Transverse colon (tissue), 4 donors: ENCODE measurements around the gene RPE65. TPM values are rescaled to one million over a fixed set of nuclear protein-coding genes. Genes with fewer than 3 reads are reported as not detected.

Experiments used
- DNase-seq: peaks from one replicate; pipeline ENCODE4 v3.0.0-alpha.2; 2019
- H3K27ac ChIP-seq, 4 donors: fragments of 200-600 bp; sonication (generic); 2 replicates each; pipeline ENCODE4 v1.5.1; 2016 to 2018; ENCODE audit warnings: inconsistent platforms in 4 of 4
- H3K27me3 ChIP-seq: fragments of 200-600 bp; sonication (generic); 2 replicates; pipeline ENCODE4 v1.5.1; 2017; ENCODE audit warnings: inconsistent platforms
- H3K36me3 ChIP-seq, 4 donors: fragments of 200-600 bp; sonication (generic); 2 replicates each; pipeline ENCODE4 v1.5.1; 2017 to 2019; ENCODE audit warnings: inconsistent platforms in 4 of 4
- H3K4me1 ChIP-seq, 4 donors: fragments of 200-600 bp; sonication (generic); 2 replicates each; pipeline ENCODE4 v1.5.1; 2017 to 2020; ENCODE audit warnings: inconsistent platforms in 4 of 4
- H3K4me3 ChIP-seq, 4 donors: fragments of 200-600 bp; sonication (generic); 1 replicate in 1 of 4; 2 replicates in 3 of 4; pipeline versions ENCODE4 v1.5.1 to v1.6.1; 2017 to 2019; ENCODE audit warnings: inconsistent platforms in 4 of 4
- H3K9me3 ChIP-seq, 2 donors: fragments of 200-600 bp; sonication (generic); 2 replicates each; pipeline ENCODE4 v1.5.1; 2017 to 2019; ENCODE audit warnings: inconsistent platforms in 2 of 2
- CTCF ChIP-seq, 5 experiments: fragments of 200-600 bp in 3 of 5; fragments of 450-650 bp in 2 of 5; sonication (generic) in 3 of 5; IDR thresholded peaks; 1 replicate in 2 of 5; 2 replicates in 3 of 5; pipeline ENCODE4 v1.5.1; 2016 to 2017; ENCODE audit warnings: antibody characterized with exemption in 5 of 5, inconsistent platforms in 3 of 5, mild to moderate bottlenecking in 2 of 5, moderate library complexity in 1 of 5
- EP300 ChIP-seq: sonication (generic); formaldehyde crosslinking; IDR thresholded peaks from one replicate; pipeline ENCODE4 v1.6.1; 2017; ENCODE audit warnings: antibody characterized with exemption, low read depth
- POLR2A ChIP-seq: fragments of 450-650 bp; IDR thresholded peaks from one replicate; pipeline ENCODE4 v1.6.1; 2016; ENCODE audit warnings: antibody characterized with exemption, mild to moderate bottlenecking, moderate library complexity
- POLR2AphosphoS5 ChIP-seq, 3 donors: sonication (generic); formaldehyde crosslinking; IDR thresholded peaks; one replicate each; pipeline ENCODE4 v1.6.1; 2016; ENCODE audit warnings: antibody characterized with exemption in 3 of 3
- WGBS, 2 donors: methylation state at CpG; one replicate each; pipeline ENCODE4 v1.1.5; 2018; ENCODE audit warnings: low coverage in 1 of 2; 5-methylcytosine and 5-hydroxymethylcytosine counted together
- in situ Hi-C, 4 donors: fragments of 200-750 bp; cut with MboI; loops; one replicate each; pipeline versions ENCODE4 v1.15.0 to v1.15.1; 2017; ENCODE audit warnings: low sequenced_read_pairs in 3 of 4, low pct_ligation_motif_present in 1 of 4, low pct_unique_long_range_greater_than_20kb in 1 of 4
- intact Hi-C: fragments of 100-400 bp; cut with DNase I; formaldehyde crosslinking; loops from one replicate; pipeline ENCODE4 v1.15.1; 2023; ENCODE audit warnings: low total_unique reads
- total RNA-seq, 4 donors: library from RNA; depleted of rRNA; stranded (reverse); fragments of >200 nt; gene quantifications; one replicate each; pipeline ENCODE4 v1.1.0, GENCODE V29; 2016

Gene RPE65
- total RNA-seq, 4 donors from 2014 or later: not detected

DNA sequence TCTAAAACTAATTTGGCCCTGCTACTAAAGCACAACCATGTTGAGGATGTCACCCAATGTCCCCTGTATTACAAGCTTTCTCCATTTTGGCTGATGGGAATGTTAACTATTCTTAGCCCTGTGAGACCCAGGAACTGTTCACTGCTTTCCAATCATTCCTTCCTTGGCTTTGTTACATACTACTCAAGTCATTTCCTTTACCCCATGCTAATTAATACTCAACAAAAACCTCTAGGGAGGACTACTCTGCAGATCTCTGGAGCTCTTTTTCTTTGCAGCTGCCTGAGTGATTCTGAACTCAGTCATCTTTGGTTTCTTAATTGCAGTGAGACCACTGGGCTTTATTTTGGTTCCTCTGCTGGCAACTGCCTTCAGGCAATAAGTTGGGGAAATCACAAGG lies 23.3 kb upstream of the RPE65 start:
- Histone ChIP-seq H3K9me3 (no peaks in the 10 kb centered on the region), H3K4me1 (no peaks in the 10 kb centered on the region), H3K36me3 (no peaks in the 10 kb centered on the region), H3K4me3 (no peak overlapping the region), H3K27ac (no peak overlapping the region), H3K27me3 (no peaks in the 10 kb centered on the region)
- DNase-seq: no peak
- TF ChIP-seq POLR2A (no peak), POLR2AphosphoS5 (IDR thresholded peaks at IDR 0.05) (no peak), CTCF (IDR thresholded peaks at IDR 0.05) (no peak), EP300 (no peak)
- intact Hi-C loops: no loop called here
- in situ Hi-C loops: loop anchor here in 2 of 4 donors (25.0 kb wide), 2 partner anchors 1264 to 1289 kb away; no protein-coding TSS in a partner anchor

DNA sequence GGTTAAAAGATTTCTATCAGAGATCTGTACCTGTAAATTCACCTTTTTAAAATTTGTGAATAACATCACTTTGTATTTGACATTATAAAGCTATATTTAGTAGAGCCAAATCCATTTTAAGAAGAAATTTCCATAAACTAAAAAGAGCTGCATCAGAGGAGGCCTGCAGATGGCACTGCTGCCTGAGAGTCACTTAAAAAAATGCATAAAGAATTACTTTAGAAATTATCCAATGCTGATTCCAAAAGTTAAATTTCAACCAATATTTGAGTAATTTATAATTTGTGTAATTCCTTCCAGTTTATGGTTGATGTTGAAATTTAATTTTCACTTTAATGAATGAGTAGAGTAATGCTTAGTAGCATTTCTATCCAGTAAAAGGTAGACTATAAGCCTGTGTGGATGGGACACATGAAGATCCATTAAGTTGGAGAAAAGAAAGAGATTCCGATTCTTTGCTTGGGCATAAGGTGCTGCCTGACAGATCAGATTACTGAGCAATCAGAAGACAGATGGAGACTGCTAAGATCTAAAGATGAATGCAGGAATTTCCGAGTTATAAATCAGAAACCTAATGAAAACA lies 20.7 kb upstream of the RPE65 start:
- H3K27ac ChIP-seq: no peak overlapping the region
- H3K36me3 ChIP-seq: no peaks in the 10 kb centered on the region
- H3K4me3 ChIP-seq: no peak overlapping the region
- H3K9me3 ChIP-seq: no peaks in the 10 kb centered on the region
- TF ChIP-seq POLR2A (no peak), CTCF (IDR thresholded peaks at IDR 0.05) (peak in 4 of 5 experiments; percentile 37 to 58 (median 40))
- no peaks in the 10 kb centered on the region for H3K4me1 ChIP-seq
- WGBS, 2 donors: 79 to 89% methylated on average over 2 of the region's 2 CpGs
- in situ Hi-C loops: loop anchor here in 2 of 4 donors (25.0 kb wide), 2 partner anchors 1267 to 1292 kb away; no protein-coding TSS in a partner anchor
- intact Hi-C loops: no loop called here
- no peak for DNase-seq
- no peaks in the 10 kb centered on the region for H3K27me3 ChIP-seq

DNA sequence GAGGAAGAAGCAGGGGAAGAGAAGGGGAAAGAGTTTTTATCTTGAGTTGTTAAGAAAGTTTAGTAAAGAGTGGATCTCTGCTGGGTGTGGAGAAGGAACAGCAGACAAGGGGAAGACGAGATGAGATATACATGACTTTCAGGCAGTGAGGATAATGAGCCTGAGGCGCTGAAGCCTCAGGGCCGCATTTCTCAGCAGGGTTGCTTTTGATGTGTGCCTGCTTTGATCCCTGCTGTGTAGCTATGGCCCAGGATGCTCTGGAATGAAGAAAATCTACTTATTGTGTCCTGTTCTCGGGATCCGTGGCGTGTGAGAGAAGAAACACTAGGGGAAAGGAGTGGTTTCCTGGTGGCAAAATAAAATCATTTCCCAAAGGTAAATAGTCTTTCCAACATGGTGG lies 15.1 kb upstream of the RPE65 start:
- Histone ChIP-seq H3K36me3 (no peaks in the 10 kb centered on the region), H3K9me3 (no peaks in the 10 kb centered on the region), H3K4me1 (no peaks in the 10 kb centered on the region), H3K27ac (no peak overlapping the region), H3K27me3 (no peaks in the 10 kb centered on the region), H3K4me3 (no peak overlapping the region)
- TF ChIP-seq POLR2A: no peak
- TF ChIP-seq POLR2AphosphoS5 (IDR thresholded peaks at IDR 0.05): no peak
- no peak for TF ChIP-seq CTCF (IDR thresholded peaks at IDR 0.05)
- no peak for TF ChIP-seq EP300
- in situ Hi-C loops: loop anchor here in 2 of 4 donors (25.0 kb wide), 2 partner anchors 1272 to 1297 kb away; no protein-coding TSS in a partner anchor
- WGBS, 2 donors: 69 to 75% methylated on average over 4 to 6 of the region's 6 CpGs
- no peak for DNase-seq
- intact Hi-C loops: no loop called here

DNA sequence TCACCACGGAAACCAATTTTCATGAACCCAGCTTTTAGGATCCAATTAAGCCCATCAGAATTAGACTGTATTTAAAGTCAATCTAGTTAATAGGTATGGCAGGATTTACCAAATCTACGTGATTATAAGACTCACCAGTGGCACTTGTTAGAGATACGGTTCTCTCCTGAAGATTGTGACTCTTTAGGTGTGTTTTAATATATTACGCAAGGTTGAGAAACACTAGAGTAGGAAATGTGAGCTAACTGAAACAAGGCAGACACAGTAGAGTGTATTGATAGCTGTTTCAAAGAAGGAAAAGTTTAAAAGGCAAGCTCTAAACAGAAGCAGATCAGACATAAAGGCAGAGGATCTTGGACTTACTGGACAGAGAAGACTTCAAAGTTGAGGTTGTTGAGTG lies 11.2 kb upstream of the RPE65 start:
- no peaks in the 10 kb centered on the region for H3K9me3 ChIP-seq
- no peak for TF ChIP-seq POLR2A
- no peak for TF ChIP-seq CTCF (IDR thresholded peaks at IDR 0.05)
- no peak for TF ChIP-seq EP300
- no peak for TF ChIP-seq POLR2AphosphoS5 (IDR thresholded peaks at IDR 0.05)
- WGBS, 2 donors: 90 to 100% methylated on average over 3 to 4 of the region's 4 CpGs
- intact Hi-C loops: no loop called here
- no peak overlapping the region for H3K4me3 ChIP-seq
- in situ Hi-C loops: loop anchor here in 2 of 4 donors (25.0 kb wide), 2 partner anchors 1276 to 1301 kb away; no protein-coding TSS in a partner anchor
- DNase-seq: no peak
- H3K27me3 ChIP-seq: no peaks in the 10 kb centered on the region
- no peak overlapping the region for H3K27ac ChIP-seq
- no peaks in the 10 kb centered on the region for H3K36me3 ChIP-seq
- H3K4me1 ChIP-seq: no peaks in the 10 kb centered on the region
